Omental fat pad (tissue), 4 donors: ENCODE measurements around the gene NCDN. TPM values are rescaled to one million over a fixed set of nuclear protein-coding genes. Genes with fewer than 3 reads are reported as not detected.
A peak's percentile ranks its signal among the peaks of the same experiment; 100 is the strongest.

Experiments used
- ATAC-seq: fragments of 150-250 bp; one replicate; pipeline ENCODE4 v1.9.1; 2016; ENCODE audit warnings: mild to moderate bottlenecking, moderate library complexity; ENCODE audit not compliant: low FRiP score
- DNase-seq: peaks from one replicate; pipeline ENCODE4 v3.0.0-alpha.2; 2019; ENCODE audit warnings: low spot score
- CTCF ChIP-seq, 3 donors: fragments of 450-650 bp; IDR thresholded peaks; one replicate each; pipeline ENCODE4 v1.5.1; 2016 to 2017; ENCODE audit warnings: antibody characterized with exemption in 3 of 3, mild to moderate bottlenecking in 3 of 3, moderate library complexity in 2 of 3
- total RNA-seq, 4 donors: library from RNA; depleted of rRNA; stranded (reverse); fragments of >200 nt; gene quantifications; one replicate each; pipeline ENCODE4 v1.1.0, GENCODE V29; 2016

The NCDN gene
- total RNA-seq, 4 donors from 2014 or later = 12.2 to 20.9 (median 15.1) TPM

- TF ChIP-seq CTCF (IDR thresholded peaks at IDR 0.05) = no peak
- ATAC-seq (no peak), DNase-seq (no peak)
These were observed 3.1 kb upstream of the NCDN start for GRCh38 chr1:35554266-35555211.

GRCh38 chr1:35555212-35555584, 2.4 kb upstream of the NCDN start:
- ATAC-seq = no peak
- TF ChIP-seq CTCF (IDR thresholded peaks at IDR 0.05) = no peak
- no peak for DNase-seq

GRCh38 chr1:35555601-35556477, 1.8 kb upstream of the NCDN start:
- no peak for TF ChIP-seq CTCF (IDR thresholded peaks at IDR 0.05)
- DNase-seq (no peak), ATAC-seq (no peak)

GRCh38 chr1:35556484-35557117, 998 bp upstream of the NCDN start:
- DNase-seq = no peak
- ATAC-seq = no peak
- TF ChIP-seq CTCF (IDR thresholded peaks at IDR 0.05) = no peak

GRCh38 chr1:35557118-35557610, 435 bp upstream of the NCDN start, which contains the start of gene KIAA0319L:
TSS of gene KIAA0319L (minus strand) at chr1:35557403. CDS start at chr1:35554491, 2,912 bp downstream.
- TF ChIP-seq CTCF (IDR thresholded peaks at IDR 0.05) = no peak
- ATAC-seq = peak; percentile 94
- peak; percentile 67 for DNase-seq
